ENCODE data around the gene PCGF3. TPM values are rescaled to one million over a fixed set of nuclear protein-coding genes. Genes with fewer than 3 reads are reported as not detected.

The PCGF3 gene
- total and polyA plus RNA-seq, 2 donors from 2014 or later, result 21.7 to 59.6 TPM

DNA sequence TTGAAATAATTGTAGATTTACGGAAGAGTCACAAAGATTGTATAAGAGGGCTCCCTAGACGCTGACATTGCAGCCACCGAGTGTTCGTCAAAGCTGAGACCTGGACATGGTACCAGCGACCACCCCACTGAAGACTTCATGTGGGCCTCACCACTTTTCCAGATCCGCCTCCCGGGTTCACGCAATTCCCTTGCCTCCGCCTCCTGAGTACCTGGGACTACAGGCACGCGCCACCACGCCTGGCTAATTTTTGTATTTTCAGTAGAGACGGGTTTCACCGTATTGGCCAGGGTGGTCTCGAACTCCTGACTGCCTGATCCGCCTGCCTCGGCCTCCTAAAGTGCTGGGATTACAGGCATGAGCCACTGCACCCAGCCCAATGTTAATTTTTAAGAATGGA, 90.6 kb downstream of the PCGF3 start:
- Histone ChIP-seq H3K27ac (ENCODE audit: low read depth in 2 of 2, low read length in 2 of 2) (no peak overlapping the region), H3K9me3 (ENCODE audit: control insufficient read depth in 2 of 3, insufficient read depth in 1 of 3, low read length in 3 of 3) (no peaks in the 10 kb centered on the region), H3K9ac (ENCODE audit: low read length in 3 of 3) (no peak overlapping the region), H3K4me3 (ENCODE audit: low read length in 3 of 3) (no peak overlapping the region), H3K36me3 (ENCODE audit: control insufficient read depth in 2 of 3, insufficient read depth in 3 of 3, low read length in 3 of 3) (no peaks in the 10 kb centered on the region), H3K27me3 (ENCODE audit: control insufficient read depth, insufficient read depth, low read length) (peaks cover 3% of the 10 kb centered on the region), H3K4me1 (ENCODE audit: control insufficient read depth in 2 of 3, insufficient read depth in 2 of 3, low read depth in 1 of 3, low read length in 3 of 3) (peaks cover 0 to 2% (median 0%) of the 10 kb centered on the region in 3 donors)
- TF ChIP-seq, protein P1, sequence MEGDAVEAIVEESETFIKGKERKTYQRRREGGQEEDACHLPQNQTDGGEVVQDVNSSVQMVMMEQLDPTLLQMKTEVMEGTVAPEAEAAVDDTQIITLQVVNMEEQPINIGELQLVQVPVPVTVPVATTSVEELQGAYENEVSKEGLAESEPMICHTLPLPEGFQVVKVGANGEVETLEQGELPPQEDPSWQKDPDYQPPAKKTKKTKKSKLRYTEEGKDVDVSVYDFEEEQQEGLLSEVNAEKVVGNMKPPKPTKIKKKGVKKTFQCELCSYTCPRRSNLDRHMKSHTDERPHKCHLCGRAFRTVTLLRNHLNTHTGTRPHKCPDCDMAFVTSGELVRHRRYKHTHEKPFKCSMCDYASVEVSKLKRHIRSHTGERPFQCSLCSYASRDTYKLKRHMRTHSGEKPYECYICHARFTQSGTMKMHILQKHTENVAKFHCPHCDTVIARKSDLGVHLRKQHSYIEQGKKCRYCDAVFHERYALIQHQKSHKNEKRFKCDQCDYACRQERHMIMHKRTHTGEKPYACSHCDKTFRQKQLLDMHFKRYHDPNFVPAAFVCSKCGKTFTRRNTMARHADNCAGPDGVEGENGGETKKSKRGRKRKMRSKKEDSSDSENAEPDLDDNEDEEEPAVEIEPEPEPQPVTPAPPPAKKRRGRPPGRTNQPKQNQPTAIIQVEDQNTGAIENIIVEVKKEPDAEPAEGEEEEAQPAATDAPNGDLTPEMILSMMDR (IDR thresholded peaks at IDR 0.05; ENCODE audit: borderline replicate concordance, extremely low read depth, insufficient read depth), result no peak
- DNase-seq (peak in 1 of 5 donors; percentile 29), FAIRE-seq (no peak)
- intact Hi-C loops (cut with DNase I), result no loop called here

DNA sequence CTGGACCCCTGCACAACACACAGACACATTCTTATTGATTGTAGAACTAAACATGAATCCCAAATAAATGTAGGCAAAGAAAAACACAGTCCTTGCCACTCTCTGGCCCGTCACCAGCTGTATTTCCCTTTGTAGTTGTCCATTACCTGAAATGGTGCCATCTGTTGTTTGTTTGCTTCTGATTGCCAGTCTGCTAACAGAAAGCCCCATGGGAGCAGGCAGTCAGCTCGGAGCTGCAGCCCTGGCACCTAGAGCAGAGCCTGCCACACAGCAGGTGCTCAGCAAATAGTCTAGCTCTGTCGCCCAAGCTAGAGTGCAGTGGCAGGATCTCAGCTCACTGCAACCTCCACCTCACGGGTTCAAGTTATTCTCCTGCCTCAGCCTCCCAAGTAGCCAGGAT, 91.4 kb downstream of the PCGF3 start:
- Histone ChIP-seq H3K27me3 (ENCODE audit: control insufficient read depth, insufficient read depth, low read length) (peaks cover 3% of the 10 kb centered on the region), H3K36me3 (ENCODE audit: control insufficient read depth in 2 of 3, insufficient read depth in 3 of 3, low read length in 3 of 3) (no peaks in the 10 kb centered on the region), H3K4me3 (ENCODE audit: low read length in 3 of 3) (no peak overlapping the region), H3K9ac (ENCODE audit: low read length in 3 of 3) (no peak overlapping the region), H3K27ac (ENCODE audit: low read depth in 2 of 2, low read length in 2 of 2) (no peak overlapping the region), H3K9me3 (ENCODE audit: control insufficient read depth in 2 of 3, insufficient read depth in 1 of 3, low read length in 3 of 3) (peaks cover 0 to 7% (median 0%) of the 10 kb centered on the region in 3 donors), H3K4me1 (ENCODE audit: control insufficient read depth in 2 of 3, insufficient read depth in 2 of 3, low read depth in 1 of 3, low read length in 3 of 3) (peaks cover 0 to 2% (median 0%) of the 10 kb centered on the region in 3 donors)
- TF ChIP-seq, protein P1 (IDR thresholded peaks at IDR 0.05; ENCODE audit: borderline replicate concordance, extremely low read depth, insufficient read depth), result no peak
- no peak for FAIRE-seq
- intact Hi-C loops (cut with DNase I), result no loop called here
- peak in 1 of 5 donors; percentile 21 for DNase-seq

DNA sequence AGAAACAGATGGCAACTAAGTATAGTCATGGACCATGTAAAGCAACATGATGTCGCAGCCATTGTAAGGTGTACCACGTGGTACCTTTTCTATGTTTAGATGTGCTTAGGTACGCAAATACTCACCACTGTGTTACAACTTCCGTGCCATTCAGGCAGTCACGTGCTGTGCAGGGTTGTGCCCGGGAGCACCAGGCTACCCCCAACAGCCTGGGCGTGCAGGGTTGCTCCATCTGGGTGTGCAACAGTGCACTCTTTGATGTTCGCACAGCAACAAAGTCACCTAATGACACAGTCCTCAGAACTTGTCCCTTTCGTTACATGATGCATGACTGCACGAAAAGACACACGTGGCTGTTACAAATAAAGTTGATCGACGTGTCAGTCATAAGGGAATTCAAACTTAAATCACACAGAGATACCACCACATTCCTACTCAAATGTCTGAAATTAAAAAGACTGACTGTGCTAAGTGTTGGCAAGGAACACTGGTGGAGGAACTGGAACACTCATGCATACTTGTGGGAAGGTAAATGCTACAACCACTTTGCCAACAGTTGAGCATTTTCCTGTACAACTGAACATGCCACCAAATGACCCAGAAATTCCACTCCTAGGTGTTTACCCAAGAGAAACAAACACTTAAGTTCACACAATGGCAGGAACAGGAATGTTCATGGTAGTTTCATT, 95.9 kb downstream of the PCGF3 start:
- Histone ChIP-seq H3K4me1 (ENCODE audit: control insufficient read depth in 2 of 3, insufficient read depth in 2 of 3, low read depth in 1 of 3, low read length in 3 of 3) (no peaks in the 10 kb centered on the region), H3K9me3 (ENCODE audit: control insufficient read depth in 2 of 3, insufficient read depth in 1 of 3, low read length in 3 of 3) (peaks cover 0 to 8% (median 0%) of the 10 kb centered on the region in 3 donors), H3K36me3 (ENCODE audit: control insufficient read depth in 2 of 3, insufficient read depth in 3 of 3, low read length in 3 of 3) (no peaks in the 10 kb centered on the region), H3K4me3 (ENCODE audit: low read length in 3 of 3) (no peak overlapping the region), H3K27ac (ENCODE audit: low read depth in 2 of 2, low read length in 2 of 2) (no peak overlapping the region), H3K27me3 (ENCODE audit: control insufficient read depth, insufficient read depth, low read length) (no peaks in the 10 kb centered on the region), H3K9ac (ENCODE audit: low read length in 3 of 3) (no peak overlapping the region)
- intact Hi-C loops (cut with DNase I), result no loop called here
- TF ChIP-seq, protein P1 (IDR thresholded peaks at IDR 0.05; ENCODE audit: borderline replicate concordance, extremely low read depth, insufficient read depth), result no peak
- FAIRE-seq (no peak), DNase-seq (peak in 1 of 5 donors; percentile 26)

Data from kidney (tissue), 14 donors.